GM10266 (cell line): ENCODE results near the gene OSBPL3.

ENCODE experiments used
- DNase-seq: peaks from one replicate; pipeline ENCODE4 v3.0.0; 2012; ENCODE audit errors: extremely low spot score
- CTCF ChIP-seq: IDR thresholded peaks from 2 replicates; pipeline ENCODE4 v1.5.1; 2012; ENCODE audit warnings: mild to moderate bottlenecking, low read depth; ENCODE audit not compliant: control insufficient read depth, insufficient read depth; ENCODE audit errors: missing control alignments

OSBPL3 gene

GRCh38 chr7:24942226-24942625 is 37.8 kb downstream of the OSBPL3 start:
- no peak for DNase-seq
- TF ChIP-seq CTCF: no peak

GRCh38 chr7:24939416-24939815 is 40.6 kb downstream of the OSBPL3 start:
- DNase-seq: no peak
- no peak for TF ChIP-seq CTCF

- no peak for TF ChIP-seq CTCF
- peak; percentile 12 for DNase-seq
Measured at GRCh38 chr7:24936121-24936824, 43.7 kb downstream of the OSBPL3 start.

- DNase-seq: no peak
- TF ChIP-seq CTCF: no peak
Measured at GRCh38 chr7:24933298-24933697, 46.7 kb downstream of the OSBPL3 start.

- DNase-seq: no peak
- TF ChIP-seq CTCF: no peak
Measured at GRCh38 chr7:24932815-24933214, 47.2 kb downstream of the OSBPL3 start.

GRCh38 chr7:24932389-24932788 is 47.6 kb downstream of the OSBPL3 start:
- no peak for DNase-seq
- TF ChIP-seq CTCF: no peak

GRCh38 chr7:24931844-24932243 is 48.1 kb downstream of the OSBPL3 start:
- DNase-seq: no peak
- no peak for TF ChIP-seq CTCF
